GM21367 (cell line): ENCODE data around the gene OR9Q2.
"Not testable (repeated sequence)": the region's sequence is repeated elsewhere in the genome, so short reads cannot be mapped to it uniquely, and the experiment has no call there.

Experiments
- ATAC-seq: cut with Tn5 transposase; IDR thresholded peaks from one replicate; pipeline ENCODE4 v1.9.1; 2021; ENCODE audit not compliant: unreplicated experiment

The OR9Q2 gene, protein sequence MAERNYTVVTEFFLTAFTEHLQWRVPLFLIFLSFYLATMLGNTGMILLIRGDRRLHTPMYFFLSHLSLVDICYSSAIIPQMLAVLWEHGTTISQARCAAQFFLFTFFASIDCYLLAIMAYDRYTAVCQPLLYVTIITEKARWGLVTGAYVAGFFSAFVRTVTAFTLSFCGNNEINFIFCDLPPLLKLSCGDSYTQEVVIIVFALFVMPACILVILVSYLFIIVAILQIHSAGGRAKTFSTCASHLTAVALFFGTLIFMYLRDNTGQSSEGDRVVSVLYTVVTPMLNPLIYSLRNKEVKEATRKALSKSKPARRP

DNA sequence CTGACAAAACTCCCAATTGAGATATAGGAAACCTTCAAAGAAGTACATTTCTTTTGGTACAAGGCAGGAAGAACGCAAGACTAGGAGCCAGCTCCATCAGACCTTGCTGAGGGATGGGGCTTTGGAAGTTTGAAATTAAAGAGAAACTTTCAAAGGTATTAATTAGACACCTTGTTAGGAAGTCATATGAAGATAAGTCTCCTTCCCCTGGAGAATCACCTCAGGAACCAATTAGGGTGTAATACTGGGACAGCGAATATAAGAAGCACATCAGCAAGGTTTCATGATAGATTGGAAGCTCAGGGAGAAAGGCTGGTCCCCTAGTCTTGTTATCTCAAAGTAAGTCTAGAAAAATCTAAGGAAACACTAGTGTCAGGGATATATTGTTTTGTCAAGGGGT, at the start of gene OR9Q2:
Gene OR9Q2 (plus strand): TSS at position 301 of the 400 bp plus-strand sequence. CDS start 1,421 bp downstream, outside the sequence.
- no peak for ATAC-seq

DNA sequence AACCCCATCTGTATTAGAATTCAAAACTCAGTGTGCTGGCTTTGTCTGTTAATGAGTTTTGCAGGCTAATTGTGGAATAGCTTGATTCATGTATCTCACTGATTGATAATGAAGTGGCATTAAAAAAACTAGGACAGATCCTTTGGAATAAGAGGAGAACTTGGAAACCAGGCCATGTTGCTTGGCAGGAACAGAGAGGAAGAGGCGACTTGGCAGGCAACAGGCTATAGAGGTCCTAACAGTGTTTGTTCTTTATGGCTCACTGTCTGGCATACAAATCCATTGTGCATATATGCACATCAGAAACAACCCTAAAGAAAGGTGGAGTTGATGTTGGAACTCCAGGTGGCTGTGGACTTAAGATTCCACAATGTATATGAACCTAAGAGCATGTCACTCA, 46.1 kb upstream of the OR9Q2 start:
- ATAC-seq: no peak

DNA sequence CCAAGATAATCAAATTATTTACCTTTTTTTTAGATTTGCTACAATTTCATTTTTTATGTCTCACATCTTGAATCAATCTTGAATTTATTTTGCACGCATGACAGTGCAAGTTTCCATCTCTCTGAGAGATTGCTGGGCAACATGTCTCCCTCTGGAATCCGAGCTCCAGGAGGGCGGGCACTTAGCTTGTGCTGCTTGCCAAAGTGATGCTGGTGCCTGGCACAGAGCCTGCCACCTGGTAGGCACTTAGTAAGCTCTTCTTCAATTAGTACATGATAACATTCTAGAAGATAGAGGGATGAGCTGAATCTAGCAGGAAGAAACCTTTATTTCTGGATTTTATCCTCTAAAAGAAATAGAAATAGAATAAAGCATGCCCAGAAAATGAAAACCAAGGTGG, 36.1 kb upstream of the OR9Q2 start:
- ATAC-seq: no peak

DNA sequence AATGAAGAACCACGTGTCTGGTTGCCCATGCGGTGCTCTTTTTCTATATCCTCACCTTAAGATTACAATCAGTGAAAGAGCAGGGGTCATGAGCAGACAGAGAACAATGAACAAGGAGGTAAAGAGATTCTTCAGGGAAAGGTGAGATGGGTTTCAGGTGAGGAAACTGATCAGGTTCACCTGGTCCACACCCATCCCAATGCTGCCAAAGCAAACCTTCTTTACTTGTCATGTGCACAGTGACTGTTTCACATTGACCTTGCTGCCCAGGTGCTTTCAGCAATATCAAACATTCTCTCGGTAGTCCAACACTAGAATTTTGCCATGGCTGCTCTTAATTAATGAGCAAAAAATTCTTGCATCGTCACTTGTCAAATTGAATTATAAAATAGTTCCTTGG, 24.5 kb upstream of the OR9Q2 start:
- no peak for ATAC-seq

DNA sequence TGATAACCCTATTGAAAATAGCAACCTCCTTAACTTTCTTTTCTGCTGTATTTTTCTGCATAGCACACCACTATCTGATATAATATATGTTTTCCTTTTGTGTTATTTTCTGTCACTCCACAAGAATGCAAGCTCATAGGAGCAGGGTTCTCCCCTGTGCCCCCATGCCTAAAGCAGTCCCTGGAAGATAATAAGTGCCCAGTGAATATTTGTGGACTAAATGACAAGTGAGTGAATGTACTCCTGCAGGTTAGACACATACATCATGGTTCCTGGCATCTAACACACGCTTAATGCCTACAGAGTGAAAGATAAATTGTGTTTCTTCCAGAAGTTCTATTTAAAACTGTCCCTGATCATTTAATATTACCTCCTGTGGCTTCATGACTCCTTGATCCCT, 23.9 kb upstream of the OR9Q2 start:
- no peak for ATAC-seq

DNA sequence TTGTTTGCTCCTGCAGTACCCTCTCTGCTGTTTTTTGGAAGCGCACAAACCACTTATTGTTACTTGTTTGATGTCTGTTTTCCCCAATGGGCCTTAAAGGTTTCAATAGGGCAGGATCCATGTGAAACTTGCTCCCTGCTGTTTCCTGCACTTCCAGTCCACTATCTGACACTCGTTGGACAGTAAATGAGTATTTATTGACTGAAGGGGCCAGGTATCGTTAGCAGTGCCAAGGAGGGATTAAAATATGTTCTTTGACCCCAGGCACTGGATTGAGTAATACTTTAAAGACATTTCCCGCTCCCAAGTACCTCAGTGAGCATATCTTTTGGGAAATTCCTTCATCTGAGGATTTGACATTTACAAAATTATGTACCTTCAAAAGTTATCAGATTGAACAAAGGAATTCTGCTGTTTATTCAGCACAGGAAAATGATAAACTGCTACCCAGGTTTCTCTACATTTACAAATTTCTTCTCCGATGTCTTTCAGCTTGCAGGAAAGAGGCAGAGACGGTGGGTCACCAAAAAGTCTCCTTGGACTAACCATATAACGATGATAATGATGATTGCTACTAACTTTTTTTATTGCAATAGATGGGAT, 23.3 kb upstream of the OR9Q2 start:
- no peak for ATAC-seq

DNA sequence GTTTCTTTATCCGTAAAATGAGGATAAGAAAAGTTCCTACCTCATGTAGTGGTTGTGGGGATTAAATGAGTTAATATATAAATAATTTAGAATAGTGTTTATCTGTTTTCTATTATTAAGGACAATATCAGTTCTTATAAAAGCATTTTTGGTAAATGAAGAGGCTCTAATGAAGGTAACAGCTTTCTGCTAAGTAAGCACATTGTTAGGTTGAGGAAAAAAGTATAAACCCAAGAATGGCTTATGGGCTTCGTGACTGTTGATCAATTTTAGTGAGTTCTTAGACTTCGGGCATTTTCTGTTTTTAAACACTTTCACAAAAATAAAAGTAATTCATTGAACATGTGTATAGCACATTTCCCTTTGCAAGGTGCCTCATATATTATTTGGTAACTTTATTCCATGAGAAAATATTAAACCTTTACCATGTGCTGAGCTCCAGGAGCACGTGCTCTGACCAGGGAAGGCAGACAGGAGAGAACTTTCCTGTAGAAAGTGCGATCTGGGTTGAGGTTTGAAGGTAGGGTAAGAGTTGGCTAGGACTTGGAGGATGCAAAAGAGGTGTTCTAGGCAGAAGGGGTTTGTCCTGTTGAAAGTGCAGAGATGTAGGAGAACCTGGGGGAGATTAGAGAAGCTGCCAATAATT, 11.3 kb upstream of the OR9Q2 start:
- no peak for ATAC-seq

DNA sequence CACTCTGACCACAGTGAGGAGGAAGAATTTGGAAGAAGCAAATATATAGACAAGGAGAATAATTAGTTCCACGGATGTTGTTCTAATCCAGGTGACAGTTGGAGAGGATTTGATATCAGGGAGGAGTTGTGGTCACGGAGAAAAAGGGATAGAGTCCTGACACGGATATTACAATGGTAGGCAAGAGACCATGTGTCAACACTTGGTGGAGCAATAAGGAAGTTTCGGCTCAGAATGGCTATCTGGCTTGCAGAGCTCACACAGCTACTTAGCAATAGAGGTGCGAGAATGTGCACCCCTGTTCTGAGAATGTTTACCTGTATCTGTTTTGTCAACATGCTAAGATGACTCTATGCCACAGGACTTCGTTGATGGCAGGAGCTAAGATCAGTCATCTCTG, 10.4 kb upstream of the OR9Q2 start:
- no peak for ATAC-seq

DNA sequence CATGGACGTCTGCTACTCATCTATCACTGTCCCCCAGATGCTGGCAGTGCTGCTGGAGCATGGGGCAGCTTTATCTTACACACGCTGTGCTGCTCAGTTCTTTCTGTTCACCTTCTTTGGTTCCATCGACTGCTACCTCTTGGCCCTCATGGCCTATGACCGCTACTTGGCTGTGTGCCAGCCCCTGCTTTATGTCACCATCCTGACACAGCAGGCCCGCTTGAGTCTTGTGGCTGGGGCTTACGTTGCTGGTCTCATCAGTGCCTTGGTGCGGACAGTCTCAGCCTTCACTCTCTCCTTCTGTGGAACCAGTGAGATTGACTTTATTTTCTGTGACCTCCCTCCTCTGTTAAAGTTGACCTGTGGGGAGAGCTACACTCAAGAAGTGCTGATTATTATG, 9.2 kb upstream of the OR9Q2 start:
- no peak for ATAC-seq

DNA sequence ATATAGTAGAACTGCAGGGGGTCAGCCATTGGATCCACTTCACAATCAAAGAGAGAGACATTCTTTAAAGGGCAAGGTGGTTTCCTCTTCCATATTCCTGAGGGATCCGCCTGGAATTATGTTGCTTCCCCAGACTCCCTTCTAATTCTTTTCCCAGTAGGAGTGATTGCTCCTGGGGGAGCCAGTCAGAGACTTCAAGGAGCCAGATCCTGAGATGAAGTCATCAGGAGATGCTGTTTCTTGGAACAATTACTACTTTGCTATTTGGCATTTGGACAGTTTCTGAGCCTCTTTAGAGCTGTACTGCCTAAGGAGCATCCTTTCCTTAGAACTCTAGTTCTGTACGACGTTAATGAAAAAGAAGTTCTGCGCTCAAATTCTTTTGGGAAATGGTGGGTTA, 1.9 kb upstream of the OR9Q2 start:
- ATAC-seq: no peak

DNA sequence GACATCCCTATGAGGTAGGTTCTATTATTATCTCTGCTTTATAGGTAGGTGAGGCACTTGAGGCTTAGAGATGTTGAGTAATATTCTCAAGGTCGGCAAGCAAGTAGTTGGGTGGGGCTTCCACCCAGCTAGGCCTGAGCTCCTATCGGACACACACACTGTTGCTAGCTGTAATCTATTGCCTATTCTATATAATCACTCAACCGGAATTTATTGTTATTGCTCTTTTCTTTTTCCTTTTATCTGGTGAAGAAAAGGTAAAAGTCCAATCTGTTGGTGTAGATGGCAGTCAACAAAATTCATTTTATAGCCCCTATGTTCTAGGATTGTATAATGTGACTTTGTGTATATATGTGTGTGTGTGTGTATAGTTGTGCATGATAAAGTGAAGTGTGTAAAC, 3.4 kb downstream of the OR9Q2 start:
- ATAC-seq: no peak

DNA sequence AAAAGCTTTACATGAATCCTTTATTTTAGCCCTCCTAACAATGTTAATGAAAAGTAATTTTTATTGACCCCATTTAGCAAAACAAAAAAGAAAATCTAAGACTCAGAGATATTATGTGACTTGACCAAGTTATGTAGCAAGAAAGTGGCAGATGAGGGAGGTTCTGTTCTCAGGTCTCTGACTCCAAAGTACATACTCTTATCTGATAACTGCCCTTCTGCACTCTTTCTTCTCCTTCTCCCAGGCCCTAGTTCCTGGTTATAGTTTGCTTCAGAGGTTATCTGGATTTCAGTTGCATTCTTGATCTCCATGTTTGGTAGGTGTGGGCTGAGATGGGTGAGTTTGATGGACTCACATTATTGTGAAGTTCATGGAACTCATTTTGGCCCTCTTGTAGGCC, 4.5 kb downstream of the OR9Q2 start:
- ATAC-seq: no peak

DNA sequence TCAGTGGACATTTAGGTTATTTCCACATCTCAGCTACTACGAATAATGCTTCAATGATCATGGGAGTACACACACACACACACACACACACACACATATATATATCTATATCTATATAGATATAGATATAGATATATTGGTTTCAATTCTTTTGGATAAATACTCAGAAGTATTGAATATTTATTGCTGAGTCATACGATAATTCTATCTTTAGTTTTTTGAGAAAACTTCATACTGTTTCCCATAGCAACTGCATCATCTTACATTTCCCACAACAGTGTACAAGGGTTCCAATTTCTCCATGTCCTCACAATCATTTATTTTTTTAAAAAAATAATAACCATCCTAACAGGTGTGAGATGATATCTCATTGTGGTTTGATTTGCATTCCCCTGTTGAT, 7.1 kb downstream of the OR9Q2 start:
- ATAC-seq: no peak

DNA sequence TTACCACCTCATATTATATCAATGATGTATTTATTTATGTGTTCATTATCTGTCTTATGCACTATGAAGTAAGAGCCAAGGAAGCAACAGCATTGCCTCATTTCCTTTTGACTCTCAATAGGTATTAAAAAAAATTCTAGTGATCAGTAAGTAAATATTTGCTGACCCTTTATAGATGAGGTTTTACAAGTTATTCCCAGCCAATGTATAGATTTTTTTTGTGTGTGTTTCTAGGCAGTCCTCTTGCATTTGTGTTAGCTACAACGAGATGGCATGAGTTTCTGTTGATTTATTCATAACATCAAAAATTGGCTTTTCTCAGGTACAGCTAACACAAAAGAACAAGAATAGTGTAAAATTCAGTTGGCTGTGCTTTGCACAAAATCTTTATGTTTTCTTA, 10.4 kb downstream of the OR9Q2 start:
- ATAC-seq: no peak

DNA sequence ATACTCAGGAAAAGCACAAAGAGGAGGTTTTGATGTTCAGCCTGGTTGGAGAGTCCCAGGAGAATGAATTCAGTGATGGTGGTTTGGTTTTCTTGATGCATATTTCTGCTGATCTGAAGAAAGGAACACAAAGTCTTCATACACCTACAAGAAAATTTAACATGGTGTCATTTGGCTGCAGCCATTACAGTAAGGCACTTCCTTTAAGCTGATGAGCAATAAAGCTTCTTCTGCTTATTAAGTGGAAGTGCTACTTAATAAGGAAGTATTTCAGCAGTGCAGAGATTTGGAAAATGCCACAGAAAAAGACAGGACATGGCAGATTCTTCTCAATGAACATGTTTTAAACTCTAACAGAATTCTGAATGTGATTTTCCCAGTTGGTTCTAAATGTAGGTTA, 15.2 kb downstream of the OR9Q2 start, which contains the start of gene OR1S2:
Gene OR1S2 (minus strand): TSS at position 101 of the 400 bp plus-strand sequence. CDS start 0 bp downstream, at position 101.
- ATAC-seq: no peak

DNA sequence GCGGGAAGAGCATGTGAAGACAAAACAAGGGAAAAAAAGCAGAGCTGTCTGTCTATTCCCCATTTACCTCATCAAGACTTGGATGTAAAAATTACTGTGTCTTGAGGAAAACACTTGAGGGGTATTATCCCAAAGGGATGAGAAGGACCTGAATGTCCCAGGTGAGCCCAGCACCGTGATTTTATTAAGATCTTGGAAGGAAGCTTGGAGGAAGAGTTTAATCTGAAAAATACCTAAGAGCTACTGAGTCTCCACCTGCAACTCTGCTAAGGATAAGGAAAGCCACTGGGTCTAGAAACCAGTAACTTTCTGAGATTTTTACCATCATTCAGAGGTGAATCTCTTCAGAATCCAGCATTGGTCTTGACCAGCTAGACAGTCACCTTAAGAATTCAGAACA, 23.6 kb downstream of the OR9Q2 start, which contains the start of gene OR1S1:
Gene OR1S1 (plus strand): TSS at position 301 of the 400 bp plus-strand sequence.
- not testable (repeated sequence) for ATAC-seq

DNA sequence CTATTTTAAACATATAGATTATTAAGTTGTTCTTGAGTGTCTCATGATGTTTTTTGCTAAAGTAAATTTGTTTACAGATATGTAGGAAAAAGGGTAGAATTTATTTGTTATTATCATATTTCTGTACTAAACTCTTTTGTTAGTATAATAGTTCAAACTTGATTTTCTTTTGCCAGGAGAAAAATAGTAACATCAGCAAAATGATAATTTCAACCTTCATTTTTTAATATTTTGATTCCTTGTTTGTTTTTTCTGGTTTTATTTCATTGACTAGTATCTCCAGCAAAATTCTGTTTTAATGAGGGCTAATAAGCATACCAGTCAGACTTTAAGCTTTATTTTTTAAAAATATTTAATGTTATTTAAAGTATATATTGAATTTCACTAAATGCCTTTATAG, 27.6 kb downstream of the OR9Q2 start:
- ATAC-seq: no peak

DNA sequence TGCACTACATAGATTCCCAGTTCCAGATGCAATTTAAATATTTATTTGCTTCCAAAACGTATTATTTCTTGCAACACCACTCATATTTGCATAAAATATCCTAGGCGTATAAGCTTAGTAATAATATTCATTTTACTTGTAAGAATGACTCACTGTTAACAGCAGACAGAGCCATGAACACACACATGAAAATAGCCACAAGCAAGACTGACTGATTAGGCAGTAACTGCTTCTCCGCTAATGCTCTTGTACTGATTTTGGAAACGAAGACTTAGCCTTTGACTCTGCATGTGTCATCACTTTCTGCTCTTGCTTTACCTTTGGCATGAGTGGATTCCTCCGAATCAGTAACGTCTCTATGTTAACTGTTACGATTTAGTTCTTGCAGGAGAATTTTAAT, 33.9 kb downstream of the OR9Q2 start:
- ATAC-seq: no peak

DNA sequence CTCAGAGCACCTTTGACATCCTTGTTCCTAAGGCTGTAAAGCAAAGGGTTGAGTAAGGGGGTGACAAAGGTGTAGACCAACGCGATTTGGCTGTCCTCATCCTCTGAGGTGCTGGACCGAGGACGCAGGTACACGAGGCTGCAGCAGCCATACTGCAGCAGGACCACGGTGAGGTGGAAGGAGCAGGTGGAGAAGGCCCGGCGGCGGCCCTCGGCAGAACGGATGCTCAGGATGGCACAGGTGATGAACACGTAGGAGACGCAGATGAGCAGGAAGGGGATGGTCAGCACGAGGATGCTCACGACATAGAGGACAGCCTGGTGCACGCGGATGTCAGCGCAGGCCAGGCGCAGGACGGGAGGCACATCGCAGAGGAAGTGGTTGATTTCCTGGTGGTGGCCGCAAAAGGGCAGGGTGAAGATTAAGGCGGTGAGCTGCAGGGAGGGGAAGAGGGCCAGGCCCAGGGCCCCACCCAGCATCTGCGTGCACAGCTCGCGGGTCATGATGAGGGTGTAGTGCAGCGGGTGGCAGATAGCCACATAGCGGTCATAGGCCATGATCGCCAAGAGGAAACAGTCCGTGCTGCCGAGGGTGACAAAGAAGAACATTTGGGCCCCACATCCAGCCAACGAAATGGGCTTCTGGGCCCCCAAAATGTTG, 39.2 kb downstream of the OR9Q2 start:
- no peak for ATAC-seq
